ENCODE results near the gene ZNF638.
A peak's percentile ranks its signal among the peaks of the same experiment; 100 is the strongest.

The ZNF638 gene

DNA sequence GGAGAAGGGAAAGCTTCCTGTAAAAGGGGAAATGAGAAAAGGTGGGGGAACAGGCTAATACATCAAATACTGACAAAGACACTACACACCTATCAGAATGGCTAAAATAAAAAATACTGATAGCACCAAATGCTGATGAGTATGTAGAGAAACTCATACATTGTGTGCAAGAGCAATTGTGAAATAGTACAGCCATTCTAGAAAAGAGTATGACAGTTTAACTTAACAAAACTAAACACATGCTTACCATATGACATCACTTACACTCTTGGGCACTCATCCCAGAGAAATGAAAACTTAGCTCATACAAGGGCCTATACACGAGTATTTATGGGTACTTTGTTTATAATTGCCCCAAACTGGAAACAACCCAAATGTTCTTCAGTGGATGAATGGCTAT, 53.4 kb downstream of the ZNF638 start (continued):
- TF ChIP-seq ZSCAN5A (tag by site-specific recombination; IDR thresholded peaks at IDR 0.05) = no peak
- peak; percentile 34; the same call in 1 of the 2 replicates for TF ChIP-seq ZFP69B (tag by site-specific recombination; IDR thresholded peaks at IDR 0.05)
- no peak for TF ChIP-seq ZNF24 (tag by site-specific recombination; IDR thresholded peaks at IDR 0.05)
- TF ChIP-seq ZNF48 (tag by site-specific recombination; IDR thresholded peaks at IDR 0.05) = no peak
- TF ChIP-seq ZNF335 (tag by site-specific recombination; conservative IDR thresholded peaks at IDR 0.05) = no peak
- no peak for TF ChIP-seq ZNF302 (tag by site-specific recombination; IDR thresholded peaks at IDR 0.05; ENCODE audit: low read depth)

DNA sequence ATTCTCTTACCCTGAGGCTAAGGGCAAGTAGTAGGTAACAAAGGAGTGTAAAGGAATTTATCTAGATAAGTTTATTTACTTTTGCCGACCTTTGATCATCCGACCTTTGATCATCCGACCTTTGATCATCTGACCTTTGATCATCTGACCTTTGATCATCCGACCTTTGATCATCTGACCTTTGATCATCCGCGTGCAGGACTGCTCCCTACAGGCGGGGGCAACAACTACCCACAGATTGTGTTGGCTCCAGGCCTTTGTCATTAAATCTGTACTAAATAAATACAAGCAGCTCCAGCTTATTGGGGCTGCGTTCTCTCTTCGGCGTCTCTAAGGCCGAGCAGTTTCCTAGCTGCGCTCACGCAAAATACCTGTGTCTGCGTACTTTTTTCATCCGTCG, 56.6 kb downstream of the ZNF638 start:
- POLR2A ChIA-PET = no interaction called here
- Histone ChIP-seq H3K27ac (ENCODE audit: extremely low read depth, low read depth, low read length) (no peak overlapping the region), H3K36me3 (ENCODE audit: control insufficient read depth in 2 of 2, insufficient read depth in 1 of 2, low read length in 2 of 2) (peaks cover 46 to 85% of the 10 kb centered on the region in 2 experiments), H3K4me1 (ENCODE audit: control insufficient read depth, insufficient read depth, low read length) (no peaks in the 10 kb centered on the region), H3K9me3 (ENCODE audit: control insufficient read depth, insufficient read depth, low read depth, low read length) (no peaks in the 10 kb centered on the region), H3K4me3 (ENCODE audit: low read depth, low read length) (no peak overlapping the region)
- no peak for TF ChIP-seq ZNF223 (tag by site-specific recombination; IDR thresholded peaks at IDR 0.05)
- no peak for TF ChIP-seq ZNF660 (tag by site-specific recombination; IDR thresholded peaks at IDR 0.05)
- no peak for TF ChIP-seq ZBTB1 (tag by site-specific recombination; IDR thresholded peaks at IDR 0.05)
- no peak for TF ChIP-seq ZNF792 (tag by site-specific recombination; IDR thresholded peaks at IDR 0.05)
- TF ChIP-seq PRDM6 (tag by site-specific recombination; IDR thresholded peaks at IDR 0.05) = no peak
- TF ChIP-seq, protein P1, sequence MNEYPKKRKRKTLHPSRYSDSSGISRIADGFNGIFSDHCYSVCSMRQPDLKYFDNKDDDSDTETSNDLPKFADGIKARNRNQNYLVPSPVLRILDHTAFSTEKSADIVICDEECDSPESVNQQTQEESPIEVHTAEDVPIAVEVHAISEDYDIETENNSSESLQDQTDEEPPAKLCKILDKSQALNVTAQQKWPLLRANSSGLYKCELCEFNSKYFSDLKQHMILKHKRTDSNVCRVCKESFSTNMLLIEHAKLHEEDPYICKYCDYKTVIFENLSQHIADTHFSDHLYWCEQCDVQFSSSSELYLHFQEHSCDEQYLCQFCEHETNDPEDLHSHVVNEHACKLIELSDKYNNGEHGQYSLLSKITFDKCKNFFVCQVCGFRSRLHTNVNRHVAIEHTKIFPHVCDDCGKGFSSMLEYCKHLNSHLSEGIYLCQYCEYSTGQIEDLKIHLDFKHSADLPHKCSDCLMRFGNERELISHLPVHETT (tag by site-specific recombination; IDR thresholded peaks at IDR 0.05) = no peak
- TF ChIP-seq ZNF549 (tag by site-specific recombination; IDR thresholded peaks at IDR 0.05) = no peak
- TF ChIP-seq ZNF121 (tag by site-specific recombination; IDR thresholded peaks at IDR 0.05) = no peak
- no peak for TF ChIP-seq ZFP3 (tag by site-specific recombination; IDR thresholded peaks at IDR 0.05; ENCODE audit: low read depth)
- TF ChIP-seq, protein P2, sequence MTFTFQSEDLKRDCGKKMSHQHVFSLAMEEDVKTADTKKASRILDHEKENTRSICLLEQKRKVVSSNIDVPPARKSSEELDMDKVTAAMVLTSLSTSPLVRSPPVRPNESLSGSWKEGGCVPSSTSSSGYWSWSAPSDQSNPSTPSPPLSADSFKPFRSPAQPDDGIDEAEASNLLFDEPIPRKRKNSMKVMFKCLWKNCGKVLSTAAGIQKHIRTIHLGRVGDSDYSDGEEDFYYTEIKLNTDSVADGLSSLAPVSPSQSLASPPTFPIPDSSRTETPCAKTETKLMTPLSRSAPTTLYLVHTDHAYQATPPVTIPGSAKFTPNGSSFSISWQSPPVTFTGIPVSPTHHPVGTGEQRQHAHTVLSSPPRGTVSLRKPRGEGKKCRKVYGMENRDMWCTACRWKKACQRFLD (tag by site-specific recombination; IDR thresholded peaks at IDR 0.05) = no peak
- no peak for TF ChIP-seq ZBTB21 (tag by site-specific recombination; IDR thresholded peaks at IDR 0.05)
- TF ChIP-seq, protein P3, sequence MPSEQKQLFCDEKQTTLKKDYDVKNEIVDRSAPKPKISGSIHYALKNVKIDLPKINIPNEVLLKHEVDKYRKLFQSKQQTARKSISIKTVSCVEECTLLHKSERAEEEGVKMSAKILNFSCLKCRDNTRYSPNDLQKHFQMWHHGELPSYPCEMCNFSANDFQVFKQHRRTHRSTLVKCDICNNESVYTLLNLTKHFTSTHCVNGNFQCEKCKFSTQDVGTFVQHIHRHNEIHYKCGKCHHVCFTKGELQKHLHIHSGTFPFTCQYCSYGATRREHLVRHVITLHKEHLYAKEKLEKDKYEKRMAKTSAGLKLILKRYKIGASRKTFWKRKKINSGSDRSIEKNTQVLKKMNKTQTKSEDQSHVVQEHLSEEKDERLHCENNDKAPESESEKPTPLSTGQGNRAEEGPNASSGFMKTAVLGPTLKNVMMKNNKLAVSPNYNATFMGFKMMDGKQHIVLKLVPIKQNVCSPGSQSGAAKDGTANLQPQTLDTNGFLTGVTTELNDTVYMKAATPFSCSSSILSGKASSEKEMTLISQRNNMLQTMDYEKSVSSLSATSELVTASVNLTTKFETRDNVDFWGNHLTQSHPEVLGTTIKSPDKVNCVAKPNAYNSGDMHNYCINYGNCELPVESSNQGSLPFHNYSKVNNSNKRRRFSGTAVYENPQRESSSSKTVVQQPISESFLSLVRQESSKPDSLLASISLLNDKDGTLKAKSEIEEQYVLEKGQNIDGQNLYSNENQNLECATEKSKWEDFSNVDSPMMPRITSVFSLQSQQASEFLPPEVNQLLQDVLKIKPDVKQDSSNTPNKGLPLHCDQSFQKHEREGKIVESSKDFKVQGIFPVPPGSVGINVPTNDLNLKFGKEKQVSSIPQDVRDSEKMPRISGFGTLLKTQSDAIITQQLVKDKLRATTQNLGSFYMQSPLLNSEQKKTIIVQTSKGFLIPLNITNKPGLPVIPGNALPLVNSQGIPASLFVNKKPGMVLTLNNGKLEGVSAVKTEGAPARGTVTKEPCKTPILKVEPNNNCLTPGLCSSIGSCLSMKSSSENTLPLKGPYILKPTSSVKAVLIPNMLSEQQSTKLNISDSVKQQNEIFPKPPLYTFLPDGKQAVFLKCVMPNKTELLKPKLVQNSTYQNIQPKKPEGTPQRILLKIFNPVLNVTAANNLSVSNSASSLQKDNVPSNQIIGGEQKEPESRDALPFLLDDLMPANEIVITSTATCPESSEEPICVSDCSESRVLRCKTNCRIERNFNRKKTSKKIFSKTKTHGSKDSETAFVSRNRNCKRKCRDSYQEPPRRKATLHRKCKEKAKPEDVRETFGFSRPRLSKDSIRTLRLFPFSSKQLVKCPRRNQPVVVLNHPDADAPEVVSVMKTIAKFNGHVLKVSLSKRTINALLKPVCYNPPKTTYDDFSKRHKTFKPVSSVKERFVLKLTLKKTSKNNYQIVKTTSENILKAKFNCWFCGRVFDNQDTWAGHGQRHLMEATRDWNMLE (tag by site-specific recombination; conservative IDR thresholded peaks at IDR 0.05; ENCODE audit: low read depth) = no peak
- CTCF ChIA-PET = interaction anchor here (0.7 kb wide), 1 partner anchor 155 kb away, joined by 3 read pairs; no protein-coding TSS in a partner anchor
